Measurements from ENCODE around the gene CD33. TPM values are rescaled to one million over a fixed set of nuclear protein-coding genes. Genes with fewer than 3 reads are reported as not detected.

The CD33 gene
- total and polyA plus RNA-seq, 2 of the 8 experiments (the other 6 are each of a cell fraction or from before 2014, with no cell fraction given) = 0.06 TPM; not detected in 1

DNA sequence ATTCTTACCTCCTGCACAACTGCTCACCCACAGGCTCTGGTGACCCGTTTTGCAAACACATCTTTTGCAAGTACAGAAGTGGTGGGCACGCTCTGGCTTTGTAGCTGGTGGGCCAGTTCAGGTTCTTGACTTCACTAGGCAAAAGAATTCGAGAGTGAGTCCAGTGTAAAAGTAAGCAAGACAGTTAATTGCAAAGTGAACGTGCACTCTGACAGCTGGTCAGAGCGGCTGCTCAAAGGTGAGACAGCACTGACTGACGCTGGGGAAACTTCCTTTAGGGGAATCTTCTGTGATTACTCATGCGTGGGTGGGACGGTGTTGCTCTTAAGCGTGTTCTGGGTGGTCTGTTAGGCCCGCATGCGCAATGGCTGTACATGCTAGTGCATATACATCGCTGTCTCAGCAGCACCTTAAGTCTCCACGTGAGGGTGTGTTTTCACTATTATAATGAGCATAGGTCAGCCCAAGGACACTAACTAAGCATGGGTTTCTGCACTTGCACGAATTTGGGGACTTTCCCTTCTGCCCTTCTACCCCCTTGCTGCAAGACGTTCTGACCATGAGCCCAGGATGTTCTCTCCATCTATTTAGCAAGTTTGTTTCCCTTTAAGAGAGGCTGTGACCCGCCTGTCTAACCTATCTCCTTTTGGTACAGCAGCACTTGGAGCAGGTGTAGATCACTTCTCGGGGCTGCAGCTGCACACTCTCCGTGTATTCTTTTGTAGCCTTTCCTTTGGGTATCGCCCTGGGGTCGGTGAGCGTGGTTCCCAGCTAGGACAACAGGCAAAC, 30.2 kb upstream of the CD33 start (continued):
- TF ChIP-seq, protein P1, sequence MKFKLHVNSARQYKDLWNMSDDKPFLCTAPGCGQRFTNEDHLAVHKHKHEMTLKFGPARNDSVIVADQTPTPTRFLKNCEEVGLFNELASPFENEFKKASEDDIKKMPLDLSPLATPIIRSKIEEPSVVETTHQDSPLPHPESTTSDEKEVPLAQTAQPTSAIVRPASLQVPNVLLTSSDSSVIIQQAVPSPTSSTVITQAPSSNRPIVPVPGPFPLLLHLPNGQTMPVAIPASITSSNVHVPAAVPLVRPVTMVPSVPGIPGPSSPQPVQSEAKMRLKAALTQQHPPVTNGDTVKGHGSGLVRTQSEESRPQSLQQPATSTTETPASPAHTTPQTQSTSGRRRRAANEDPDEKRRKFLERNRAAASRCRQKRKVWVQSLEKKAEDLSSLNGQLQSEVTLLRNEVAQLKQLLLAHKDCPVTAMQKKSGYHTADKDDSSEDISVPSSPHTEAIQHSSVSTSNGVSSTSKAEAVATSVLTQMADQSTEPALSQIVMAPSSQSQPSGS (IDR thresholded peaks at IDR 0.05; ENCODE audit: low read length) = no peak
- TF ChIP-seq TBP (IDR thresholded peaks at IDR 0.05; ENCODE audit: low read depth, low read length) (no peak), NANOG (IDR thresholded peaks at IDR 0.05; ENCODE audit: insufficient read depth, low read depth, low read length, poor library complexity, severe bottlenecking) (no peak)
